HTERT RPE-1 (cell line): ENCODE results near the gene NKPD1.
"Not testable (repeated sequence)": the region's sequence is repeated elsewhere in the genome, so short reads cannot be mapped to it uniquely, and the experiment has no call there.

Experiments
- in situ Hi-C: fragments of 300-500 bp; cut with MboI; formaldehyde crosslinking; loops from 4 replicates; pipeline ENCODE4 v1.14.3; 2020; ENCODE audit warnings: low sequenced_read_pairs

The NKPD1 gene

GRCh38 chr19:45119582-45119981, 41.2 kb downstream of the NKPD1 start:
- in situ Hi-C loops = no loop called here

GRCh38 chr19:45118591-45119355, 42.0 kb downstream of the NKPD1 start:
- in situ Hi-C loops = not testable (repeated sequence)

- in situ Hi-C loops = no loop called here
Measured at GRCh38 chr19:45118106-45118505, 42.7 kb downstream of the NKPD1 start.

GRCh38 chr19:45117671-45118070, 43.1 kb downstream of the NKPD1 start:
- in situ Hi-C loops = no loop called here

GRCh38 chr19:45117167-45117594, 43.6 kb downstream of the NKPD1 start:
- in situ Hi-C loops = no loop called here

- in situ Hi-C loops = no loop called here
Measured at GRCh38 chr19:45115809-45116615, 44.8 kb downstream of the NKPD1 start.

GRCh38 chr19:45114116-45114515, 46.7 kb downstream of the NKPD1 start:
- in situ Hi-C loops = no loop called here

- in situ Hi-C loops = no loop called here
Measured at GRCh38 chr19:45113628-45114027, 47.2 kb downstream of the NKPD1 start.

- in situ Hi-C loops = no loop called here
Measured at GRCh38 chr19:45112111-45112827, 48.5 kb downstream of the NKPD1 start.
